B cell (primary cell): ENCODE measurements around the gene TSTD1. TPM values are rescaled to one million over a fixed set of nuclear protein-coding genes. Genes with fewer than 3 reads are reported as not detected.
A peak's percentile ranks its signal among the peaks of the same experiment; 100 is the strongest.

Source experiments
- ATAC-seq: fragments of 200-7000 bp; cut with Tn5 transposase; one replicate; pipeline ENCODE4 v1.10.0; 2021; ENCODE audit warnings: low read depth, mild to moderate bottlenecking, moderate number of reproducible peaks, moderate library complexity
- CTCF ChIA-PET: fragments of 350-600 bp; sonication (Branson Sonifier 250); formaldehyde crosslinking; loops from one replicate; lab custom pipeline; 2021; ENCODE audit warnings: antibody characterized with exemption, inconsistent platforms; lab: Charles Lee
- POLR2A ChIA-PET: fragments of 350-600 bp; sonication (Branson Sonifier 250); formaldehyde crosslinking; loops from one replicate; lab custom pipeline; 2021; ENCODE audit warnings: antibody characterized with exemption; lab: Charles Lee
- DNase-seq: peaks from one replicate; pipeline ENCODE4 v3.0.0; 2013
- H2AFZ ChIP-seq: 2 replicates; pipeline ENCODE4 v1.6.1; 2012; ENCODE audit warnings: mild to moderate bottlenecking, low read depth, low read length; ENCODE audit not compliant: insufficient read depth, poor library complexity, severe bottlenecking
- H3K27ac ChIP-seq, 2 donors: 1 replicate in 1 of 2; 2 replicates in 1 of 2; pipeline ENCODE4 v1.5.1; 2012 to 2013; ENCODE audit warnings: low read length in 2 of 2, mild to moderate bottlenecking in 2 of 2, moderate library complexity in 1 of 2
- H3K27me3 ChIP-seq, 4 experiments: fragments of 200-600 bp in 1 of 4; sonication (generic) in 1 of 4; replicated peaks in 1 of 4; 1 replicate in 2 of 4; 2 replicates in 2 of 4; pipeline versions ENCODE4 v1.6.1 to v1.7.0; 2013 to 2016; ENCODE audit warnings: low read length in 3 of 4, mild to moderate bottlenecking in 2 of 4, mixed read lengths in 1 of 4, moderate library complexity in 1 of 4; ENCODE audit not compliant: insufficient read depth in 4 of 4, control insufficient read depth in 3 of 4; ENCODE audit errors: control extremely low read depth in 1 of 4
- H3K36me3 ChIP-seq, 2 experiments: replicated peaks in 1 of 2; 1 replicate in 1 of 2; 2 replicates in 1 of 2; pipeline versions ENCODE4 v1.6.1 to v1.7.1; 2013; ENCODE audit warnings: low read length in 1 of 2; ENCODE audit not compliant: insufficient read depth in 2 of 2, control insufficient read depth in 1 of 2; ENCODE audit errors: control extremely low read depth in 1 of 2, extremely low read depth in 1 of 2
- H3K4me1 ChIP-seq, 2 donors: fragments of 200-600 bp in 1 of 2; sonication (generic) in 1 of 2; 1 replicate in 1 of 2; 2 replicates in 1 of 2; pipeline versions ENCODE4 v1.5.1 to v1.6.1; 2013 to 2017; ENCODE audit warnings: low read length in 2 of 2; ENCODE audit not compliant: control insufficient read depth in 2 of 2, insufficient read depth in 2 of 2
- H3K4me2 ChIP-seq: replicated peaks from 2 replicates; pipeline ENCODE3; 2012; ENCODE audit warnings: mild to moderate bottlenecking, low read depth, low read length; ENCODE audit not compliant: poor library complexity, severe bottlenecking
- H3K4me3 ChIP-seq, 5 experiments: fragments of 200-600 bp in 1 of 5; sonication (generic) in 1 of 5; 1 replicate in 3 of 5; 2 replicates in 2 of 5; pipeline versions ENCODE4 v1.5.1 to v1.7.0; 2011 to 2016; ENCODE audit warnings: low read length in 4 of 5, mild to moderate bottlenecking in 4 of 5, low read depth in 2 of 5, control low read depth in 1 of 5, moderate library complexity in 1 of 5; ENCODE audit not compliant: insufficient read depth in 1 of 5; ENCODE audit errors: control extremely low read depth in 1 of 5, extremely low read depth in 1 of 5
- H3K79me2 ChIP-seq: fragments of 200-600 bp; sonication (generic); one replicate; pipeline ENCODE4 v1.6.0; 2016; ENCODE audit warnings: low read length; ENCODE audit not compliant: control insufficient read depth, insufficient read depth
- H3K9ac ChIP-seq: fragments of 200-600 bp; sonication (generic); 2 replicates; pipeline ENCODE4 v1.6.1; 2017; ENCODE audit warnings: mild to moderate bottlenecking, low read length, moderate library complexity
- H3K9me3 ChIP-seq, 3 donors: one replicate each; pipeline versions ENCODE4 v1.6.1 to v1.7.1; 2013; ENCODE audit warnings: low read length in 2 of 3; ENCODE audit not compliant: control insufficient read depth in 2 of 3, insufficient read depth in 1 of 3; ENCODE audit errors: control extremely low read depth in 1 of 3
- H4K20me1 ChIP-seq: 2 replicates; pipeline ENCODE4 v1.6.0; 2012; ENCODE audit warnings: mild to moderate bottlenecking, low read length; ENCODE audit not compliant: insufficient read depth, control insufficient read depth, poor library complexity, severe bottlenecking
- H3K27ac Mint-ChIP-seq: one replicate; pipeline ENCODE4 v1.8.0; 2021; ENCODE audit warnings: mixed read lengths
- H3K27me3 Mint-ChIP-seq: one replicate; pipeline ENCODE4 v1.8.0; 2021; ENCODE audit warnings: mixed read lengths
- H3K4me1 Mint-ChIP-seq: one replicate; pipeline ENCODE4 v1.8.0; 2021; ENCODE audit warnings: mixed read lengths
- H3K4me3 Mint-ChIP-seq: one replicate; pipeline ENCODE4 v1.8.0; 2021; ENCODE audit warnings: mixed read lengths
- H3K9me3 Mint-ChIP-seq: one replicate; pipeline ENCODE4 v1.8.0; 2022; ENCODE audit warnings: mixed read lengths; ENCODE audit not compliant: insufficient read depth
- EZH2 ChIP-seq: IDR thresholded peaks from 2 replicates; pipeline ENCODE4 v1.6.1; 2012; ENCODE audit warnings: borderline replicate concordance, low read depth, mild to moderate bottlenecking, moderate library complexity, low read length; ENCODE audit not compliant: insufficient read depth, poor library complexity, severe bottlenecking
- WGBS: methylation state at CpG from one replicate; pipeline ENCODE4 v1.1.5; 2013; ENCODE audit warnings: missing lambda C conversion rate; ENCODE audit not compliant: insufficient coverage; 5-methylcytosine and 5-hydroxymethylcytosine counted together
- intact Hi-C: fragments of 100-400 bp; cut with micrococcal nuclease; formaldehyde crosslinking; loops from one replicate; pipeline ENCODE4 v1.10.0; 2022
- polyA minus RNA-seq: library from RNA; depleted of rRNA, polyadenylated mRNA; stranded (reverse); fragments of >200 nt; gene quantifications from 2 replicates; pipeline ENCODE4 v1.2.3, GENCODE V29; 2012
- polyA plus RNA-seq: library from polyadenylated mRNA; depleted of rRNA; stranded (reverse); fragments of >200 nt; gene quantifications from 2 replicates; pipeline ENCODE4 v1.2.3, GENCODE V29; 2012
- total RNA-seq, 2 donors: library from RNA; stranded (reverse); fragments of 120-200 nt in 1 of 2; gene quantifications; 1 replicate in 1 of 2; 2 replicates in 1 of 2; pipeline versions ENCODE4 v1.2.3 to v1.2.4, GENCODE V29; 2013 to 2022
- TF ChIP-seq, protein P1 (sequence below): fragments of 200-600 bp; IDR thresholded peaks from one replicate; pipeline ENCODE4 v1.8.0; 2022; ENCODE audit warnings: antibody characterized with exemption, mild to moderate bottlenecking

Gene TSTD1, protein sequence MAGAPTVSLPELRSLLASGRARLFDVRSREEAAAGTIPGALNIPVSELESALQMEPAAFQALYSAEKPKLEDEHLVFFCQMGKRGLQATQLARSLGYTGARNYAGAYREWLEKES
- total RNA-seq (85.6 and 94.4 TPM in 2 replicates), polyA plus RNA-seq (242 and 295 TPM in 2 replicates), polyA minus RNA-seq (67.0 and 74.0 TPM in 2 replicates)
- total RNA-seq (2013): 190 TPM

DNA sequence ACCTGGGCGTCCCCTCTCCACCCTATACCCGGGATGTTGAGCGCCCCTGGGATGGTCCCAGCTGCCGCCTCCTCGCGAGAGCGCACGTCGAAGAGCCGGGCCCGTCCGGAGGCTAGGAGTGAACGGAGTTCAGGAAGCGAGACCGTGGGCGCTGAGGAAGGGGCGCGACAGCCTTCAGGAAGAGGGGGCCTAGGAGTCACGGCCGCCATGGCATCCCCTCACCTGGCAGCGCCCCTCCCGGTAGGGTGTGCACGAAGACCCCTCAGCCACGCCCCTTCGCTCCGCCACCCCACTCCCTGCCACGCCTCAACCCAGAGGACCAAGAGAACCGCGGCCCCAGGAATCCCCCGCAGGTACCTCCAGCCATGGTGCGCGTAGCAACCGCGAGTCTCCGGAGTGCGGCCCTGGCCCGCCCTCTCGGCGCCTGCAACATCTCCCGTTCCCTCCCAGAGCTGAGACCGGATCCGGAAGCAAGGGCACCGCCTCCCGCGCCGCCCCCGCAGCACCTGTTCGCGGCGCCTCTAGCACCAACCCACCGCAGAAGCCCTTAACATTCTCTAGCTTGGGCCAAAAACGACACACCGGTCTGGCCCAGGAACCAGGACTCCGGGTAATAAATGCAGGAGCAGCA, at the start of gene TSTD1:
Gene TSTD1, minus strand, starts transcription at position 442 of the 631 bp plus-strand sequence. Its CDS starts 75 bp downstream, at position 367.
- H3K36me3 ChIP-seq: peaks cover 2 to 43% of the 10 kb centered on the region in 2 experiments
- peak; percentile 94 for DNase-seq
- peak within 1 kb of the TSS; percentile 81 for H3K9ac ChIP-seq
- Mint-ChIP-seq H3K9me3 (no peaks in the 10 kb centered on the region), H3K4me3 (peak within 1 kb of the TSS; percentile 93), H3K4me1 (peaks cover 55% of the 10 kb centered on the region), H3K27ac (peak within 1 kb of the TSS; percentile 97), H3K27me3 (no peaks in the 10 kb centered on the region)
- intact Hi-C loops: loop anchor here (1.0 to 2.0 kb wide), 2 partner anchors 8 to 18 kb away; partner anchors contain the start of gene F11R
- H2AFZ ChIP-seq: peak within 1 kb of the TSS; percentile 73
- TF ChIP-seq, protein P1, sequence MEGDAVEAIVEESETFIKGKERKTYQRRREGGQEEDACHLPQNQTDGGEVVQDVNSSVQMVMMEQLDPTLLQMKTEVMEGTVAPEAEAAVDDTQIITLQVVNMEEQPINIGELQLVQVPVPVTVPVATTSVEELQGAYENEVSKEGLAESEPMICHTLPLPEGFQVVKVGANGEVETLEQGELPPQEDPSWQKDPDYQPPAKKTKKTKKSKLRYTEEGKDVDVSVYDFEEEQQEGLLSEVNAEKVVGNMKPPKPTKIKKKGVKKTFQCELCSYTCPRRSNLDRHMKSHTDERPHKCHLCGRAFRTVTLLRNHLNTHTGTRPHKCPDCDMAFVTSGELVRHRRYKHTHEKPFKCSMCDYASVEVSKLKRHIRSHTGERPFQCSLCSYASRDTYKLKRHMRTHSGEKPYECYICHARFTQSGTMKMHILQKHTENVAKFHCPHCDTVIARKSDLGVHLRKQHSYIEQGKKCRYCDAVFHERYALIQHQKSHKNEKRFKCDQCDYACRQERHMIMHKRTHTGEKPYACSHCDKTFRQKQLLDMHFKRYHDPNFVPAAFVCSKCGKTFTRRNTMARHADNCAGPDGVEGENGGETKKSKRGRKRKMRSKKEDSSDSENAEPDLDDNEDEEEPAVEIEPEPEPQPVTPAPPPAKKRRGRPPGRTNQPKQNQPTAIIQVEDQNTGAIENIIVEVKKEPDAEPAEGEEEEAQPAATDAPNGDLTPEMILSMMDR: no peak
- TF ChIP-seq EZH2: no peak
- ATAC-seq: peak; percentile 88
- ChIA-PET POLR2A (interaction anchor here (0.6 to 2.2 kb wide), 8 partner anchors 8 to 79 kb away, joined by 3 to 9 read pairs (median 6); partner anchors contain the start of genes ARHGAP30, F11R, NIT1 and PFDN2), CTCF (interaction anchor here (0.9 to 5.9 kb wide), 9 partner anchors 8 to 100 kb away, joined by 3 to 55 read pairs (median 7); partner anchors contain the start of genes ARHGAP30, F11R and KLHDC9)
- no peaks in the 10 kb centered on the region for H3K27me3 ChIP-seq
- peaks cover 7% of the 10 kb centered on the region for H4K20me1 ChIP-seq
- under 1% methylated on average over 53 of the region's 54 CpGs for WGBS
- peak within 1 kb of the TSS; percentile 56 to 98 (median 94) for H3K4me3 ChIP-seq
- H3K79me2 ChIP-seq: peaks cover 63% of the 10 kb centered on the region
- H3K4me2 ChIP-seq: peak within 1 kb of the TSS; percentile 84
- peak within 1 kb of the TSS; percentile 81 to 94 for H3K27ac ChIP-seq
- no peaks in the 10 kb centered on the region for H3K9me3 ChIP-seq
- H3K4me1 ChIP-seq: peaks cover 50 to 75% of the 10 kb centered on the region in 2 donors
